GM19397 (cell line): ENCODE measurements around the gene FAM13A.

Source experiments
- ATAC-seq: cut with Tn5 transposase; IDR thresholded peaks from one replicate; pipeline ENCODE4 v1.9.1; 2021; ENCODE audit warnings: mild to moderate bottlenecking, moderate library complexity; ENCODE audit not compliant: unreplicated experiment

FAM13A gene

DNA sequence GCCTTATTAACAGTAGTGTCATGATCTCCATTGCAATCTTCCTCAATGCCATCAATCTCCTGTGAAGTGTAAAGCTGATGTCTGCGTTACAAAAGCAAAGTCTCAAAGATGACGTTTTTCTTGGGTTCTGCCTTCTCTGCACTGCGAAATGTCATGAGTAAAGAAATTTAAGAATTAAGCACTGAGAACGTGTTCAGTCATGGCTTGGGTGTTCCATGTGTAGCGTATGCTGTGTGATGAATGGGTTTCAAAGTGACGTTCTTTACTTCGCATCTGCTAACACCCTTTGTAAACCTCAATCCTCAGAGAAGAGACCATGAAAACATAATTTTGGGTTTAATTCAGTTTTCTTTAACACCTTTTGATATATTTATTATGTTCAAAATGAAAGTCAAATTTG is 360.4 kb downstream of the FAM13A start:
- ATAC-seq, result no peak

DNA sequence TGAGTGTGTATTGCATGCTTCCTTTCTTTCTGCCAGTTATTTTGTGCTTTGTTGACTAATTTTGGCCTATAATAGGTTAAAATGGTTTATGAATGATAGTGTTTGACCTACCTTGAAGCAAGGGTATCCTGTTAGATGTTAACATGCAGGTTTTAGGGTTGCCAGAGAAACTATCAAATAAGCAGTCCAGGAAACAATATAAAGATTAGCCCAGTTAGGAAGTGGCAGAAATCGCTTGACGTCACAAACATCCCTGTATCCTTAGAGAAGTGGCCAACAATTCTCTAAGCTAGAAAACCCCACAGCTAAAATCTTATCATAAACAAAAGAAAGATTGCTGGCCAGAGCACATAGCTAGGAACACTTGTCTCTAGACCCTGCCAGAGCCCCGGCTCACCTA is 363.2 kb downstream of the FAM13A start:
- ATAC-seq, result no peak

DNA sequence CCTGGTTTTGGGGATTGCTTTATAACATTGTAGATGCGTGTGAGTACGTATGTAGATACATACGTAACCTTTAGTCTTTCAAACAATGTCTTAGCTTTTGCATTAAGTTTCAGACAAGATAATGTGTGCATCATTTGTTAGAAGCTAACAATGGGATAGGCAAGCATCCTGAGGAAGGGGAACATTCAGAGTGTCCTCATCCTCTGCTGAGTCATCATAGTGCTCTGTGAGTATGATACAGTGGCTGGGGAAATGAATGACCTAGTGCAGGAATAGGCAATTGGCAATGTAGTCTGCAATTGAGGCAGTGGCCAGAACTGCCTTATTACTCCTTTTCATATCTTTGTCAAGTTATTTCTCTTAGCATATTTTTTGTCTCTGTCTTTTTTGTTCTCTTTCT is 366.6 kb downstream of the FAM13A start:
- ATAC-seq, result no peak

DNA sequence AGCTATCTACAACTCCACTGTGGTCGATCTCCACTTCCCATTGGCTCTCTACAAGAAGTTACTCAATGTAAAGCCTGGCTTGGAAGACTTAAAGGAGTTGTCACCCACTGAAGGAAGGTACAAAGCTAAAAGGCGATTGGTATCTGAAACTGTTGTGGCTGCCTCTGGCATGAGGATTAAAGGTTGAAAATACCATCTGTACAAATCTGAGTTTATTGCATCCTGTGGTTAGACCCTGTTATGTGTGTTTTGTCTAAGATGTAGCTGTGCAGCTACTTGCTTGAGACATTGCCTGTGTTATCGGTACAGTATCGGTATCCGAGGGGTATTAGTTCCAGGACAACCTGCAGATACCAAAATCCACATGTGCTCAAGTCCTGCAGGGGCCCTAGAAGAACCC is 375.8 kb downstream of the FAM13A start:
- ATAC-seq, result no peak
